Endothelial cell of umbilical vein (primary cell): ENCODE data around the gene TSPAN18.

Experiments used
- EZH2 ChIP-seq: IDR thresholded peaks from 2 replicates; pipeline ENCODE4 v1.6.1; 2012; ENCODE audit warnings: borderline replicate concordance, low read depth, mild to moderate bottlenecking, moderate library complexity, low read length, inconsistent platforms; ENCODE audit not compliant: severe bottlenecking
- MYC ChIP-seq: IDR thresholded peaks from one replicate; pipeline ENCODE4 v1.6.1; 2011; ENCODE audit warnings: mild to moderate bottlenecking, low read depth, low read length
- POLR2A ChIP-seq: IDR thresholded peaks from 2 replicates; pipeline ENCODE4 v1.6.1; 2012; ENCODE audit warnings: low read depth, mild to moderate bottlenecking, control low read depth, low read length
- TF ChIP-seq, protein P1 (sequence below), 2 donors: IDR thresholded peaks; 1 replicate in 1 of 2; 2 replicates in 1 of 2; pipeline ENCODE4 v1.5.1; 2011; ENCODE audit warnings: low read length in 2 of 2, mild to moderate bottlenecking in 2 of 2, moderate library complexity in 2 of 2, control low read depth in 1 of 2, inconsistent platforms in 1 of 2, low read depth in 1 of 2; ENCODE audit not compliant: insufficient read depth in 1 of 2; ENCODE audit errors: extremely low read depth in 1 of 2

- TF ChIP-seq MYC (no peak), POLR2A (no peak), EZH2 (no peak)
- TF ChIP-seq, protein P1, sequence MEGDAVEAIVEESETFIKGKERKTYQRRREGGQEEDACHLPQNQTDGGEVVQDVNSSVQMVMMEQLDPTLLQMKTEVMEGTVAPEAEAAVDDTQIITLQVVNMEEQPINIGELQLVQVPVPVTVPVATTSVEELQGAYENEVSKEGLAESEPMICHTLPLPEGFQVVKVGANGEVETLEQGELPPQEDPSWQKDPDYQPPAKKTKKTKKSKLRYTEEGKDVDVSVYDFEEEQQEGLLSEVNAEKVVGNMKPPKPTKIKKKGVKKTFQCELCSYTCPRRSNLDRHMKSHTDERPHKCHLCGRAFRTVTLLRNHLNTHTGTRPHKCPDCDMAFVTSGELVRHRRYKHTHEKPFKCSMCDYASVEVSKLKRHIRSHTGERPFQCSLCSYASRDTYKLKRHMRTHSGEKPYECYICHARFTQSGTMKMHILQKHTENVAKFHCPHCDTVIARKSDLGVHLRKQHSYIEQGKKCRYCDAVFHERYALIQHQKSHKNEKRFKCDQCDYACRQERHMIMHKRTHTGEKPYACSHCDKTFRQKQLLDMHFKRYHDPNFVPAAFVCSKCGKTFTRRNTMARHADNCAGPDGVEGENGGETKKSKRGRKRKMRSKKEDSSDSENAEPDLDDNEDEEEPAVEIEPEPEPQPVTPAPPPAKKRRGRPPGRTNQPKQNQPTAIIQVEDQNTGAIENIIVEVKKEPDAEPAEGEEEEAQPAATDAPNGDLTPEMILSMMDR (IDR thresholded peaks at IDR 0.05; ENCODE audit: extremely low read depth in 1 of 2, insufficient read depth in 1 of 2, low read depth in 1 of 2, low read length in 2 of 2) = no peak
These were observed 63.4 kb downstream of the TSPAN18 start for GRCh38 chr11:44790211-44790610.
